ENCODE results near the gene WDR72. TPM values are rescaled to one million over a fixed set of nuclear protein-coding genes. Genes with fewer than 3 reads are reported as not detected.

Gene WDR72
- total and polyA plus RNA-seq, 2 of the 4 experiments (the other 2 are of a cell fraction), result not detected

DNA sequence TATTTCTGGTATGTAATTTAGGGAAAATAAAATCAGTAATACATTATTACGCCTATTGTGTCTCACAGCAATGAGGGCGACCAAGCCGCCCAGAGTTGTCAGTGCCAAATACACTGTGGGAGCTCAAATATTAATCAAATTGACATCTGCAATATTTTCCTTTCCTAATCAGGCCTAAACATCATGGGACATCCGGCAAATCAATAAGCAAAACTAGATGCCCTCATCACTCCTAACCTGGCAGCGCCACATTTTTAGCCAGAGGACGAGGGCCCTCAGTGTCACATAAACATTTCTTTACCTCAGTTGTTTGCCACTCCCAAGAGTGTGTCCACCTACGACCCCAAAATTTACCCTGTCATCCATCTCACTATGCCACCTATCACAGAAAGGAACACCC lies 64.1 kb downstream of the WDR72 start:
- DNase-seq (no peak), ATAC-seq (ENCODE audit: low read depth) (no peak)
- Histone ChIP-seq H2BK120ac (ENCODE audit: low read depth, low read length) (no peak overlapping the region), H3K27me3 (ENCODE audit: control insufficient read depth, insufficient read depth, low read length) (no peaks in the 10 kb centered on the region), H3K9me1 (ENCODE audit: insufficient read depth, low read length) (no peaks in the 10 kb centered on the region), H4K8ac (ENCODE audit: low read depth in 2 of 2, low read length in 2 of 2) (no peak overlapping the region), H4K5ac (ENCODE audit: low read depth, low read length) (no peak overlapping the region), H3K9ac (ENCODE audit: low read depth, low read length) (no peak overlapping the region), H3K36me3 (ENCODE audit: control insufficient read depth, insufficient read depth, low read length) (no peaks in the 10 kb centered on the region), H2AFZ (replicated peaks; ENCODE audit: low read length, poor library complexity) (no peak overlapping the region), H3K9me3 (ENCODE audit: control insufficient read depth, insufficient read depth, low read length) (0 out of 2 replicates have a peak, but pooled peaks cover 2% of the 10 kb centered on the region), H3K4ac (ENCODE audit: low read depth, low read length) (no peak overlapping the region), H4K20me1 (ENCODE audit: insufficient read depth, low read length) (no peaks in the 10 kb centered on the region), H3K18ac (ENCODE audit: low read depth, low read length) (no peak overlapping the region), H3K4me1 (ENCODE audit: control insufficient read depth, insufficient read depth, low read length) (no peaks in the 10 kb centered on the region), H3K4me3 (ENCODE audit: insufficient read depth, low read depth, low read length) (no peak overlapping the region), H3K4me2 (ENCODE audit: low read depth, low read length) (no peak overlapping the region), H3K14ac (replicated peaks; ENCODE audit: low read depth, low read length) (no peak overlapping the region), H2AK9ac (replicated peaks; ENCODE audit: low read depth, low read length, poor library complexity) (no peak overlapping the region), H2BK20ac (ENCODE audit: low read depth, low read length) (no peak overlapping the region), H3K27ac (ENCODE audit: insufficient read depth, low read length) (no peak overlapping the region), H3K79me1 (ENCODE audit: low read depth in 1 of 2, low read length in 2 of 2) (no peaks in the 10 kb centered on the region), H4K91ac (ENCODE audit: insufficient read depth, low read depth, low read length) (no peak overlapping the region), H2BK5ac (ENCODE audit: low read depth, low read length, poor library complexity, severe bottlenecking) (no peak overlapping the region), H2AK5ac (ENCODE audit: low read depth, low read length) (no peak overlapping the region), H3K23ac (ENCODE audit: low read depth, low read length) (no peak overlapping the region), H3K56ac (ENCODE audit: extremely low read depth, insufficient read depth, low read length) (no peak overlapping the region), H2BK15ac (ENCODE audit: low read depth, low read length) (no peak overlapping the region)
- TF ChIP-seq POLR2A (IDR thresholded peaks at IDR 0.05; ENCODE audit: low read depth, low read length) (no peak), MAFK (IDR thresholded peaks at IDR 0.05; ENCODE audit: low read depth, low read length) (no peak), SMC3 (IDR thresholded peaks at IDR 0.05; ENCODE audit: low read depth, low read length) (no peak), MXI1 (IDR thresholded peaks at IDR 0.05; ENCODE audit: borderline replicate concordance, low read depth, low read length) (no peak), NFE2L2 (IDR thresholded peaks at IDR 0.05; ENCODE audit: low read depth, low read length) (no peak), CEBPB (IDR thresholded peaks at IDR 0.05; ENCODE audit: low read depth, low read length) (no peak), FOS (IDR thresholded peaks at IDR 0.05; ENCODE audit: low read depth, low read length) (no peak), RFX5 (IDR thresholded peaks at IDR 0.05; ENCODE audit: low read depth, low read length) (no peak), MAZ (IDR thresholded peaks at IDR 0.05; ENCODE audit: borderline replicate concordance, low read depth, low read length) (no peak), CHD1 (IDR thresholded peaks at IDR 0.05; ENCODE audit: low read depth, low read length) (no peak), RAD21 (IDR thresholded peaks at IDR 0.05; ENCODE audit: low read length) (no peak), RCOR1 (IDR thresholded peaks at IDR 0.05; ENCODE audit: insufficient replicate concordance, low read length) (no peak), BHLHE40 (IDR thresholded peaks at IDR 0.05; ENCODE audit: low read depth, low read length) (no peak)
- TF ChIP-seq, protein P1, sequence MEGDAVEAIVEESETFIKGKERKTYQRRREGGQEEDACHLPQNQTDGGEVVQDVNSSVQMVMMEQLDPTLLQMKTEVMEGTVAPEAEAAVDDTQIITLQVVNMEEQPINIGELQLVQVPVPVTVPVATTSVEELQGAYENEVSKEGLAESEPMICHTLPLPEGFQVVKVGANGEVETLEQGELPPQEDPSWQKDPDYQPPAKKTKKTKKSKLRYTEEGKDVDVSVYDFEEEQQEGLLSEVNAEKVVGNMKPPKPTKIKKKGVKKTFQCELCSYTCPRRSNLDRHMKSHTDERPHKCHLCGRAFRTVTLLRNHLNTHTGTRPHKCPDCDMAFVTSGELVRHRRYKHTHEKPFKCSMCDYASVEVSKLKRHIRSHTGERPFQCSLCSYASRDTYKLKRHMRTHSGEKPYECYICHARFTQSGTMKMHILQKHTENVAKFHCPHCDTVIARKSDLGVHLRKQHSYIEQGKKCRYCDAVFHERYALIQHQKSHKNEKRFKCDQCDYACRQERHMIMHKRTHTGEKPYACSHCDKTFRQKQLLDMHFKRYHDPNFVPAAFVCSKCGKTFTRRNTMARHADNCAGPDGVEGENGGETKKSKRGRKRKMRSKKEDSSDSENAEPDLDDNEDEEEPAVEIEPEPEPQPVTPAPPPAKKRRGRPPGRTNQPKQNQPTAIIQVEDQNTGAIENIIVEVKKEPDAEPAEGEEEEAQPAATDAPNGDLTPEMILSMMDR (conservative IDR thresholded peaks at IDR 0.05; ENCODE audit: low read depth, low read length), result no peak
- TF ChIP-seq, protein P2, sequence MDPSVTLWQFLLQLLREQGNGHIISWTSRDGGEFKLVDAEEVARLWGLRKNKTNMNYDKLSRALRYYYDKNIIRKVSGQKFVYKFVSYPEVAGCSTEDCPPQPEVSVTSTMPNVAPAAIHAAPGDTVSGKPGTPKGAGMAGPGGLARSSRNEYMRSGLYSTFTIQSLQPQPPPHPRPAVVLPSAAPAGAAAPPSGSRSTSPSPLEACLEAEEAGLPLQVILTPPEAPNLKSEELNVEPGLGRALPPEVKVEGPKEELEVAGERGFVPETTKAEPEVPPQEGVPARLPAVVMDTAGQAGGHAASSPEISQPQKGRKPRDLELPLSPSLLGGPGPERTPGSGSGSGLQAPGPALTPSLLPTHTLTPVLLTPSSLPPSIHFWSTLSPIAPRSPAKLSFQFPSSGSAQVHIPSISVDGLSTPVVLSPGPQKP (IDR thresholded peaks at IDR 0.05; ENCODE audit: borderline replicate concordance, low read depth, low read length), result no peak
- TF ChIP-seq, protein P3, sequence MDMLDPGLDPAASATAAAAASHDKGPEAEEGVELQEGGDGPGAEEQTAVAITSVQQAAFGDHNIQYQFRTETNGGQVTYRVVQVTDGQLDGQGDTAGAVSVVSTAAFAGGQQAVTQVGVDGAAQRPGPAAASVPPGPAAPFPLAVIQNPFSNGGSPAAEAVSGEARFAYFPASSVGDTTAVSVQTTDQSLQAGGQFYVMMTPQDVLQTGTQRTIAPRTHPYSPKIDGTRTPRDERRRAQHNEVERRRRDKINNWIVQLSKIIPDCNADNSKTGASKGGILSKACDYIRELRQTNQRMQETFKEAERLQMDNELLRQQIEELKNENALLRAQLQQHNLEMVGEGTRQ (IDR thresholded peaks at IDR 0.05; ENCODE audit: low read depth, low read length), result no peak
- BruUV-seq (replicated peaks), result no TSS peak
- in situ Hi-C loops (cut with MboI; ENCODE audit: low sequenced_read_pairs), result no loop called here
- intact Hi-C loops (cut with micrococcal nuclease), result no loop called here
- dilution Hi-C loops (cut with HindIII; ENCODE audit: low sequenced_read_pairs, unreplicated experiment), result no loop called here
- CTCF ChIA-PET, result no interaction called here
- POLR2A ChIA-PET (ENCODE audit: unreplicated experiment), result no interaction called here
- WGBS, 2 experiments (ENCODE audit: extremely low coverage in 2 of 2, insufficient read length in 1 of 2), result 37% methylated on average over 2 of the region's 7 CpGs; no CpG with 5 or more reads in 1 of the 2 experiments

Measured in IMR-90 (cell line).